SIG-M5 (cell line): Measurements from ENCODE around the gene SPINK7.
"Not testable (repeated sequence)": the region's sequence is repeated elsewhere in the genome, so short reads cannot be mapped to it uniquely, and the experiment has no call there.

ENCODE experiments used
- DNase-seq: peaks from one replicate; lab custom pipeline; 2025; lab: John Stamatoyannopoulos, UW

The SPINK7 gene

GRCh38 chr5:148312153-148312552 is at the start of gene SPINK7:
SPINK7 (plus strand) TSS chr5:148312423; CDS start chr5:148312484, 61 bp downstream.
- no peak for DNase-seq

- no peak for DNase-seq
These were observed 44.3 kb upstream of the SPINK7 start for GRCh38 chr5:148267962-148268361.

GRCh38 chr5:148268566-148268965 is 43.7 kb upstream of the SPINK7 start, which contains the start of gene SPINK13:
SPINK13 (plus strand) TSS chr5:148268794; CDS start chr5:148270073, 1,279 bp downstream.
- DNase-seq, result no peak

GRCh38 chr5:148275129-148275528 is 37.1 kb upstream of the SPINK7 start:
- DNase-seq, result not testable (repeated sequence)

- DNase-seq, result not testable (repeated sequence)
These were observed 31.3 kb upstream of the SPINK7 start for GRCh38 chr5:148280893-148281292.

GRCh38 chr5:148281336-148281735 is 30.9 kb upstream of the SPINK7 start:
- DNase-seq, result not testable (repeated sequence)

GRCh38 chr5:148290271-148291195 is 21.7 kb upstream of the SPINK7 start:
- no peak for DNase-seq

GRCh38 chr5:148297731-148298130 is 14.5 kb upstream of the SPINK7 start:
- no peak for DNase-seq

GRCh38 chr5:148306446-148306845 is 5.8 kb upstream of the SPINK7 start:
- no peak for DNase-seq

GRCh38 chr5:148309019-148309418 is 3.2 kb upstream of the SPINK7 start:
- DNase-seq, result no peak

GRCh38 chr5:148309746-148310145 is 2.5 kb upstream of the SPINK7 start:
- DNase-seq, result no peak

GRCh38 chr5:148311484-148311883 is 739 bp upstream of the SPINK7 start:
- DNase-seq, result no peak

GRCh38 chr5:148314187-148314586 is 2.0 kb downstream of the SPINK7 start:
- no peak for DNase-seq

- DNase-seq, result no peak
These were observed 2.5 kb downstream of the SPINK7 start for GRCh38 chr5:148314731-148315130.

- DNase-seq, result not testable (repeated sequence)
These were observed 8.1 kb downstream of the SPINK7 start for GRCh38 chr5:148320011-148320963.

GRCh38 chr5:148333262-148333849 is 21.1 kb downstream of the SPINK7 start:
- no peak for DNase-seq

- no peak for DNase-seq
These were observed 23.0 kb downstream of the SPINK7 start, which contains the start of gene SPINK9 for GRCh38 chr5:148335259-148335658. SPINK9 (plus strand) TSS chr5:148335559; CDS start chr5:148335614, 55 bp downstream.

- DNase-seq, result no peak
These were observed 24.6 kb downstream of the SPINK7 start for GRCh38 chr5:148336704-148337435.

GRCh38 chr5:148342371-148343045 is 30.3 kb downstream of the SPINK7 start:
- no peak for DNase-seq

- no peak for DNase-seq
These were observed 30.8 kb downstream of the SPINK7 start for GRCh38 chr5:148343046-148343407.
